ENCODE measurements around the gene DRAM1.

DNA sequence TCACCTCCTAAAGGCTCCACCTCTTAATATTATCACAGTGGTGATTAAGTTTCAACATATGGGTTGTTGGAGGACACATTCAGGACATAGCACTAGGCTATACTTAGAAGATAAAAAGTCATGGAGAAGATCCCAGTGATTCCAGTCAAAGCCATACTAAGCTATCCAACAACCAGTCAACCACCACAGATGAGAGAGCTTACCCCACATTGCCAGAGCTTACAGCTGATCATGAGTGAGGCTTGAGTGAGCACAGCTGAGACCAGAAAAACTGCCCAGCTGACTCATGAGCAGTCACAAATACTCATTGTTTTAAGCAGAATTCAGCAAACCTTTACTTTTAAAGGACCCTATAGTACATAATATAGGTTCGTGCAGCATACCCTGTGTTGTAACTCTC, 85.1 kb downstream of the DRAM1 start:
- no peak for TF ChIP-seq GATA2 (IDR thresholded peaks at IDR 0.05; ENCODE audit: low read depth, low read length)
- TF ChIP-seq GATA3 (IDR thresholded peaks at IDR 0.05; ENCODE audit: low read depth, low read length): no peak

Measured in SH-SY5Y (cell line).